ENCODE results near the gene GRID1. TPM values are rescaled to one million over a fixed set of nuclear protein-coding genes. Genes with fewer than 3 reads are reported as not detected.

Gene GRID1
- total RNA-seq, 1 experiment from 2014 or later: 5.6 TPM

DNA sequence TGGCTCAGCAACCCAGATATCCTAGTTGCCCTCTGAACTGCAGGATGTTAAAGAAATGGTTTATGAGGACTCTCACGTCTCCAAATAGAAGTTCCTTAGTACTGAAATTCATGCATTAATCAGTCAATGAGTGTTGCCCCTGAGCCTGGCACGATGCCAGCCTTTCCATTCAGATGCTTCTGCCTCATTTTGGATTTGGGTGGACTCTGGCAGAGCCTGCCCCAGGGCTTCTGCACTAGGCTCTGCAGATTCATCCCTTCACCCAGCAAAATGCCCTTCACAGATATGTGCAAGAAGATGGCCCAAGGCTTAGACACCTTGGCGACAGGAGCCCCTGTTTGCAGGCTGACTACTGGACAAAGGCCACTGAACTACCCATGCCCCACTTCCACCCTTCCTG lies 747.8 kb downstream of the GRID1 start:
- no peak for TF ChIP-seq CEBPB (IDR thresholded peaks at IDR 0.05; ENCODE audit: low read depth)

DNA sequence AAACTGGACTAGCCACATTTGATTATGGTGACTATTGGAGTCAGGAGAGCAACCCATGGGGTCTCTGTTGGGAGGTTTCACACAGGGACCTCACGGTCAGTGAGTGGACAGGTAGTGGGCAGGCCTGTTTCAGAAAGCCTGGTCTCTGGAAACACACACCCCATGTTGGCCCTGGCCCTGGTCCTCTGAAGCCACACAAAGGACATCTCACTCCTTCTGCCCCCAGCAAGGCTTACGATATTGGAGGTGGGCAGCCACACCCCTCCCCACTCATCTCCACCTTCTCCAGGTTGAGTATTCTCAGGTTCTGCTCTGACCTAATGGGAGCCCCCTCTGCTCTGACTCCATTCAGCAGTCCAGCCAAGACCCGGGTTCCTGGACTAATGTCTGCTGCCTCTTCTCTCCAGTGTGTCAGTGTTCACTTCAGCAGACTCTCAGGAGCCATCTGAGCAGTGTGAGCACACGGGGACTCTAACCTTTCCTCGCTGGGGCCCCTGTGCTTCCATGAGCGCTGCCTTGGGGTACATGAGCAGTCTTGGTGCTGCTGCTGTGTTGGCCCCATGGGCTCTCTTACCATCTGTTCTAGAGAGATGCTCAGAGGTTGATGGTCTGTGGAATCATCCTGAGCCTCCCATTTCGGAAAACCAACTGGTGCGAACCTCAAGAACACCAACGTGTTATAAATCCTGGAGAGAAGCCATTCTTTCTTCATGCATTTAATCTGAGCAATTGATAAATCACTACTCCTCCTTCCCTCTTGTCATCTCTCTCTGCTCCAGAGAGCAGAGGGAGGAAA lies 748.6 kb downstream of the GRID1 start:
- intact Hi-C loops (cut with micrococcal nuclease): no loop called here
- POLR2A ChIA-PET: no interaction called here

More for the DNA sequence above, 747.8 kb downstream of the GRID1 start:
- Histone ChIP-seq H3K9me3 (ENCODE audit: control insufficient read depth in 1 of 2, insufficient read depth in 1 of 2, low read depth in 1 of 2, low read length in 2 of 2) (no peaks in the 10 kb centered on the region), H3K36me3 (ENCODE audit: control insufficient read depth in 1 of 2, insufficient read depth in 2 of 2, low read length in 2 of 2) (no peaks in the 10 kb centered on the region), H3K4me2 (ENCODE audit: low read length) (no peak overlapping the region), H4K20me1 (ENCODE audit: insufficient read depth) (no peaks in the 10 kb centered on the region), H3K27ac (ENCODE audit: low read depth, low read length) (no peak overlapping the region), H3K79me2 (ENCODE audit: insufficient read depth, low read length) (no peaks in the 10 kb centered on the region), H3K27me3 (ENCODE audit: insufficient read depth, low read length) (peaks cover 11% of the 10 kb centered on the region; the same call in 1 of the 2 replicates), H3K9ac (ENCODE audit: low read length) (no peak overlapping the region), H3K9me2 (ENCODE audit: insufficient read depth) (no peaks in the 10 kb centered on the region), H2AFZ (ENCODE audit: low read depth, low read length, poor library complexity, severe bottlenecking) (no peak overlapping the region), H3K4me1 (ENCODE audit: control insufficient read depth in 1 of 2, insufficient read depth in 2 of 2, low read length in 2 of 2) (no peaks in the 10 kb centered on the region), H3K4me3 (replicated peaks in 1 of 2; ENCODE audit: low read depth in 1 of 2, low read length in 2 of 2) (no peak overlapping the region)
- intact Hi-C loops (cut with micrococcal nuclease): no loop called here
- ChIA-PET POLR2A (no interaction called here), CTCF (no interaction called here), RAD21 (ENCODE audit: low non-redundant PET in 1 of 2, low total read pairs in 2 of 2, uncharacterized antibody in 2 of 2, unreplicated experiment in 2 of 2) (no interaction called here)
- no peak for ATAC-seq
- DNase-seq (ENCODE audit: low read depth, low spot score): no peak
- no TSS peak for BruUV-seq (replicated peaks)

More for the DNA sequence above, 748.6 kb downstream of the GRID1 start:
- Histone ChIP-seq H3K36me3 (ENCODE audit: control insufficient read depth in 1 of 2, insufficient read depth in 2 of 2, low read length in 2 of 2) (no peaks in the 10 kb centered on the region), H3K4me3 (replicated peaks in 1 of 2; ENCODE audit: low read depth in 1 of 2, low read length in 2 of 2) (no peak overlapping the region), H3K27ac (ENCODE audit: low read depth, low read length) (no peak overlapping the region), H3K9ac (ENCODE audit: low read length) (no peak overlapping the region), H2AFZ (ENCODE audit: low read depth, low read length, poor library complexity, severe bottlenecking) (no peak overlapping the region), H3K9me3 (ENCODE audit: control insufficient read depth in 1 of 2, insufficient read depth in 1 of 2, low read depth in 1 of 2, low read length in 2 of 2) (no peaks in the 10 kb centered on the region), H3K4me2 (ENCODE audit: low read length) (no peak overlapping the region), H3K27me3 (ENCODE audit: insufficient read depth, low read length) (peaks cover 2% of the 10 kb centered on the region; the same call in 1 of the 2 replicates), H4K20me1 (ENCODE audit: insufficient read depth) (no peaks in the 10 kb centered on the region), H3K4me1 (ENCODE audit: control insufficient read depth in 1 of 2, insufficient read depth in 2 of 2, low read length in 2 of 2) (no peaks in the 10 kb centered on the region), H3K79me2 (ENCODE audit: insufficient read depth, low read length) (no peaks in the 10 kb centered on the region), H3K9me2 (ENCODE audit: insufficient read depth) (no peaks in the 10 kb centered on the region)
- RAD21 ChIA-PET (ENCODE audit: low non-redundant PET in 1 of 2, low total read pairs in 2 of 2, uncharacterized antibody in 2 of 2, unreplicated experiment in 2 of 2): no interaction called here
- CTCF ChIA-PET: no interaction called here
- no peak for DNase-seq (ENCODE audit: low read depth, low spot score)
- no TSS peak for BruUV-seq (replicated peaks)
- TF ChIP-seq RAD21 (IDR thresholded peaks at IDR 0.05; ENCODE audit: low read depth): no peak
- no peak for TF ChIP-seq EZH2 (IDR thresholded peaks at IDR 0.05)
- TF ChIP-seq CTCF (IDR thresholded peaks at IDR 0.05 in 2 of 3, conservative IDR thresholded peaks at IDR 0.05 in 1 of 3; ENCODE audit: borderline replicate concordance in 1 of 3, insufficient read depth in 1 of 3, low read depth in 2 of 3, low read length in 2 of 3): no peak
- TF ChIP-seq REST (IDR thresholded peaks at IDR 0.05; ENCODE audit: low read depth): no peak
- TF ChIP-seq FOSL1 (IDR thresholded peaks at IDR 0.05; ENCODE audit: low read depth): no peak
- no peak for TF ChIP-seq ELF1 (IDR thresholded peaks at IDR 0.05; ENCODE audit: borderline replicate concordance, low read depth)
- TF ChIP-seq CBX3 (IDR thresholded peaks at IDR 0.05; ENCODE audit: low read depth): no peak
- TF ChIP-seq ZBTB33 (IDR thresholded peaks at IDR 0.05; ENCODE audit: extremely low read depth, insufficient replicate concordance, low read length): no peak
- TF ChIP-seq SRF (IDR thresholded peaks at IDR 0.05; ENCODE audit: low read depth): no peak
- ATAC-seq: no peak

Measured in HCT116 (cell line).